NT2/D1 (cell line): Measurements from ENCODE around the gene TAOK3.

ENCODE experiments used
- DNase-seq: peaks from one replicate; pipeline ENCODE4 v3.0.0-alpha.2; 2011; ENCODE audit warnings: low read depth, low spot score
- H3K27me3 ChIP-seq: 2 replicates; pipeline ENCODE4 v1.6.0; 2011; ENCODE audit warnings: mild to moderate bottlenecking; ENCODE audit not compliant: insufficient read length, insufficient read depth
- H3K36me3 ChIP-seq: 2 replicates; pipeline ENCODE4 v1.6.1; 2011; ENCODE audit warnings: mild to moderate bottlenecking, low read length, mixed read lengths; ENCODE audit not compliant: insufficient read depth, insufficient read length
- H3K4me1 ChIP-seq: 2 replicates; pipeline ENCODE4 v1.5.1; 2011; ENCODE audit not compliant: insufficient read depth, insufficient read length
- H3K4me3 ChIP-seq: 2 replicates; pipeline ENCODE4 v1.5.1; 2011; ENCODE audit warnings: low read depth; ENCODE audit not compliant: insufficient read length
- H3K9ac ChIP-seq: 2 replicates; pipeline ENCODE4 v1.6.0; 2011; ENCODE audit warnings: low read depth; ENCODE audit not compliant: insufficient read length
- H3K9me3 ChIP-seq: 2 replicates; pipeline ENCODE4 v1.5.1; 2011; ENCODE audit warnings: mild to moderate bottlenecking, low read length; ENCODE audit not compliant: insufficient read depth
- SUZ12 ChIP-seq: IDR thresholded peaks from 2 replicates; pipeline ENCODE4 v1.6.1; 2011; ENCODE audit not compliant: insufficient read length, insufficient read depth; ENCODE audit errors: extremely low read depth
- YY1 ChIP-seq: IDR thresholded peaks from 2 replicates; pipeline ENCODE4 v1.6.1; 2011; ENCODE audit not compliant: insufficient read length, insufficient read depth
- ZNF274 ChIP-seq: IDR thresholded peaks from 2 replicates; pipeline ENCODE4 v1.6.1; 2011; ENCODE audit warnings: mild to moderate bottlenecking, low read depth, low read length

The TAOK3 gene

DNA sequence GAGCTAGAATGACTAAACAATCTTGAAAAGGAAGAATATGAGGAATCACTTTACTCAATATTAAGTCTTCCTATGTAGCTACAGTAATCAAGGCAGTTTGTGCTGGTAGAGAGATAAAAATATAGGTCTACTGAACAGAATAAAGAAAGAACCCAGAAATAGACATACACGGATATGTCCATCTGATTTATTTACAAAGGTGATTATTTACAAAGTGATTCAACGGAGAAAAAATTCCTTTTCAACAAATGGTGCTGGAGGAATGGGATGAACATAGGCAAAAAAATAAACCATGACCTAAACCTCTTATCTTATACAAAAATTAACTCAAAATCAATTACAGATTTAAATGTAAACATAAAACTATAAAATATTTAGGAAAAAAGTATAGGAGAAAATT is 36.6 kb downstream of the TAOK3 start:
- Histone ChIP-seq H3K9me3 (no peaks in the 10 kb centered on the region), H3K4me1 (peaks cover 2% of the 10 kb centered on the region), H3K9ac (no peak overlapping the region), H3K36me3 (no peaks in the 10 kb centered on the region), H3K27me3 (no peaks in the 10 kb centered on the region), H3K4me3 (no peak overlapping the region)
- TF ChIP-seq ZNF274 (no peak), SUZ12 (no peak), YY1 (no peak)
- DNase-seq, result no peak

DNA sequence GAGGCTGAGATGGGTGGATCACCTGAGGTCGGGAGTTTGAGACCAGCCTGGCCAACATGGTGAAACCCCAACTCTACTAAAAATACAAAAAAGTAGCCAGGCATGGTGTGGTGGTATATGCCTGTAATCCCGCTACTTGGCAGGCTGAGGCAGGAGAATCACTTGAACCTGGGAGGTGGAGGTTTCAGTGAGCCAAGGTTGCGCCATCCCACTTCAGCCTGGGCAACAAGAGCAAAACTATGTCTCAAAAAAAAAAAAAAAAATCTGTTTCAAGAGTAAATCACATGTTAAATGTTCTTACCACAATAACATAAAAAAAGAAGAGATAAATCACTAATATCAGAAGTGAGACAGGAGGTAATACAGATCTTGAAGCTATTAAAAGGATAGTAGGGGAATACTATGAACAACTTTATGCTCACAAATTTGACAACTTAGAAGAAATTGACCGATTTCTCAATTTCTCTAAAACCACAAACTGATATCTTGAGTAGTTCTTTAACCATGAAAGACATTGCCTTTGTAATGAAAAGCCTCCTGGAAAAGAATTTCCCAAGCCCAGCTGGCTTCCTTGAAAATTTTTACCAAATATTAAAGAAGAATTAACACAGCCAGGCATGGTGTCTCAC is 37.7 kb downstream of the TAOK3 start:
- H3K4me1 ChIP-seq, result peaks cover 2% of the 10 kb centered on the region
- H3K36me3 ChIP-seq, result no peaks in the 10 kb centered on the region
- no peak for TF ChIP-seq YY1
- TF ChIP-seq SUZ12, result no peak
- TF ChIP-seq ZNF274, result no peak
- no peak overlapping the region for H3K9ac ChIP-seq
- H3K4me3 ChIP-seq, result no peak overlapping the region
- no peaks in the 10 kb centered on the region for H3K9me3 ChIP-seq
- no peaks in the 10 kb centered on the region for H3K27me3 ChIP-seq
- DNase-seq, result no peak

DNA sequence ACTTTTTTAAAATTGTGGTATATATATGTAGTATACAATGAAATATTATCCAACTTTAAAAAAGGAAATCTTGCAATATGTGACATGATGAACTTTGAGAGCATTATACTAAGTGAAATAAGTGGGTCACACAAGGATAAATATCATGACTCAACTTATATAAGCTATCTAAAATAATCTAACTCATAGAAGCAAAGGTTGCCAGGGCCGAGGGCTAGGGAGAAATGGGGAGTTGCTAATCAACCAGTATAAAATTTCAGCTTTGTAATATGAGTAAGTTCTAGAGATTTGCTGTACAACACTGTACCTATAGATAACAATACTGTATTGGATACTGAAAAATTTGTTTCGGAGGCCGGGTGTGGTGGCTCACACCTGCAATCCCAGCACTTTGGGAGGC is 38.5 kb downstream of the TAOK3 start:
- DNase-seq, result no peak
- no peaks in the 10 kb centered on the region for H3K27me3 ChIP-seq
- TF ChIP-seq SUZ12 (no peak), YY1 (no peak), ZNF274 (no peak)
- no peaks in the 10 kb centered on the region for H3K9me3 ChIP-seq
- no peaks in the 10 kb centered on the region for H3K36me3 ChIP-seq
- no peak overlapping the region for H3K9ac ChIP-seq
- no peak overlapping the region for H3K4me3 ChIP-seq
- H3K4me1 ChIP-seq, result peaks cover 2% of the 10 kb centered on the region

DNA sequence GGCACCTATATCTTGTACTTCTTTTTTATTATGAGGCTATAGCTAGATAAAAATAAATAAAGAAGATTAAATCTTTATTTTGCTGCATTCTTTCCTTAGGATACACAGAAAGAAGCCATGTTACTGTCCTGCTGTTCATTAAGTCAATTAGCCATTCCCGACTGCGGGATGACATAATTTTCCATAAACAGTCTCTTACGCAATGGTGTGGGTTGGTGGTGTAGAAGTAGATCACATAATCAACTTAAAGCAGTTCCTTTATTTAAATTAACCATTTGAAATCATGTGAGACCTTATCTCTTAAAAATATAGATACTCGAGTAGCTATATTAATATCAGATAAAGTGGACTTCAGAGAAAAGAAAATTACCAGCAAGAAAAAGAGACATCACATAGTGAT is 40.2 kb downstream of the TAOK3 start:
- no peak for DNase-seq
- Histone ChIP-seq H3K9me3 (no peaks in the 10 kb centered on the region), H3K27me3 (no peaks in the 10 kb centered on the region), H3K4me3 (no peak overlapping the region), H3K36me3 (no peaks in the 10 kb centered on the region), H3K4me1 (no peaks in the 10 kb centered on the region), H3K9ac (no peak overlapping the region)
- TF ChIP-seq YY1 (no peak), SUZ12 (no peak), ZNF274 (no peak)

DNA sequence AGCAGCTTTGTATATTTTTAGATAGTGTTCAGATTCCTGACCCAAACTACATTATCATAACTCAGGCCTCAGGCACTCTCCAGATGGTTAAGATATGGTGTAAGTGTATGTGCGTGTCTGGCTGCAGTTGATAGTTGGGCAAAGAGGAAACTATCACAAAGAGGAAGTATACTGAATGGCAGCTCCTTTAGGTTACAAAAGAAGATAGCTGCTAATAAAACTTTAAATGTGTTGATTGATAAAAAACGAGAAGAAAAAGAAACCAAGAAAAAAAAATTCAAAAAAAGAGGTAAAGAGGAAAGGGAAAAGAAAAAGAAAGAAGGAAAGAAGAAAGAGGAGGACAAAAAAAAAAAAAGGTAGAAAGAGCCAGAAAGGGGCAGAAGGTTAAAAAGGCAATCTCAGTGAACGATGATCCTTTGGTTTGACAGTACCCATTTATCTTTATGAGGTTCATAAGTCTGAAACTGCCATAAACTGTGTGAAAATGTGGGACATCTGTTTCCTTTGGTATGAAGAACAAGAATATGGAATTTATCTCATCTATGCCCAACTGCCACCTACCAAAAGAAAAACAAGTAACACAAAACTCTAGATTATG is 42.2 kb downstream of the TAOK3 start:
- no peaks in the 10 kb centered on the region for H3K9me3 ChIP-seq
- H3K9ac ChIP-seq, result no peak overlapping the region
- H3K27me3 ChIP-seq, result no peaks in the 10 kb centered on the region
- no peaks in the 10 kb centered on the region for H3K36me3 ChIP-seq
- no peak for DNase-seq
- no peak overlapping the region for H3K4me3 ChIP-seq
- H3K4me1 ChIP-seq, result no peaks in the 10 kb centered on the region
- TF ChIP-seq SUZ12 (no peak), ZNF274 (no peak), YY1 (no peak)

DNA sequence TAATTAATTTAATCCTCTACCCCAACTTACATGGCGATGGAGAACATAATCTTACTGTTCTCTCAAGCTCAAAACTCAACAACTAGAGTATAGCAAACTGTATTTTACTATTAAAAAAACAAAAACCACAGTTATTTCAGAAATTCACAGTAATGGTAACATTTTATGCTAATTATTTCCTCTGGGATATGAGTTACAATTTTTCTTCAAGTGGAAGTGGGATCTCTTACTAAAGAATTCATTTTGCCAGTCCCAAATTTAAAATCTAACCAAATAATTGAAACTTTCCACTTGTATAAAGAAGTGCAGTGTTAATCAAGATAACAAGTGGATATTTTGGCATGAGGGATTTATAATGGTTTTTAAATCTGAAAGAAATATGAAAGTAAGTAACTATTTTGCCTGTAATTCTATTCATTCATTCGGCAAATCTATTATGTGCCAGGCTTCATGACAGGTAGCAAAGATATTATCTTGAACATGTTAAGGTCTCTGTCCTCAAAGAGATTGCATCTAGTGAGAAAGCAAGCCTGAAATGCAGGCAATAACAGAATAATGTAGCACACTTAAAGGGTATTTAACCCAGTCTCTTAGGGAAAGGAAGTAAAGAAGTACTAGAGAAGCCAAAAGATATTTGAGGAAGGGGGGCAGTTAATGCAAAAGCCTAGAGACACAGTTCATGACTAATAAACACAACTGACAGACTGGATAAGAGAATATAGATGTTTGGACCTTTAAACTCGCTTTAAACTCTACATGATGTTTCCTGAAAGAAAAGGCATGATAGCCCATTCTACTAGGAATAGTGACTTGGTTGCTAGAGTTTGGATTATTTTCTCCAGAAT is 44.0 kb downstream of the TAOK3 start:
- Histone ChIP-seq H3K27me3 (no peaks in the 10 kb centered on the region), H3K9me3 (no peaks in the 10 kb centered on the region), H3K36me3 (no peaks in the 10 kb centered on the region), H3K4me3 (no peak overlapping the region), H3K9ac (no peak overlapping the region), H3K4me1 (no peaks in the 10 kb centered on the region)
- TF ChIP-seq YY1, result no peak
- no peak for TF ChIP-seq ZNF274
- no peak for TF ChIP-seq SUZ12
- DNase-seq, result no peak

DNA sequence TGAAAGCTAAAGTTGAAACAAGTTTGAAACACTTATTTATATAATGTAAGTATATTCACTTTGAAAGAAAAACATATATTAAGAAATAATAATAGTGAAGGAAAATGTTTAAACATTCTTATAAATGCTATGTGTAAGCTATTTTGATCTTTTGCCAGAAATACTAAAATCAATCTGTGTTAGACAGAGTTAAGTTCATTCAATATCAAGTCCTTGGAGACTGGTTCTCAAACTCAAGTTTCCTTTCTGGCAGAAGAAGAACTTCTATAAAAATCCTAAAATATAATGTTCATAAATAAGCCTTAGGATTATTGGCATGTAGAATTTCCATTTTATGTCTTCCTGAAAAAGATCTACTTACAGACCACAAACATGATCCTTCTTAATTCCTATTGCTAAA is 45.3 kb downstream of the TAOK3 start:
- H3K9me3 ChIP-seq, result no peaks in the 10 kb centered on the region
- no peaks in the 10 kb centered on the region for H3K4me1 ChIP-seq
- no peaks in the 10 kb centered on the region for H3K27me3 ChIP-seq
- TF ChIP-seq YY1 (no peak), SUZ12 (no peak), ZNF274 (no peak)
- H3K4me3 ChIP-seq, result no peak overlapping the region
- H3K9ac ChIP-seq, result no peak overlapping the region
- no peaks in the 10 kb centered on the region for H3K36me3 ChIP-seq
- no peak for DNase-seq

DNA sequence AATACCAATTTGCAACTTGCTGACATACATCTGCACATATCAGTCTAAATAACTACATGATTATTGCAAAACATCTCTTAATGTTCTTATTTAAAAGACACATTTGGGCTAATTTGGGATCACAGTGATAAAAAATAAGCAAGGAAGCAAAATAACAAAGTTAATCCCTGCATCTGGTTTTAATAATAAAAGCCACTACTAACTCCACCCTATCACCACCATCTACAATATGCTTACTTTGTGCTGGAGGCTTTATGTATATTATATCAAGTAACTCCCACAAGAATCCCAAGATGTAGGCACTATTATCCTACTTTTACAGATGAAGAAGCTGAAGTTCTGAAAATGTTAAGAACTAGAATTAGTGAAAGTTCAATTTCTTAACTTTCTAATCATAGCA is 45.7 kb downstream of the TAOK3 start:
- no peaks in the 10 kb centered on the region for H3K36me3 ChIP-seq
- TF ChIP-seq ZNF274 (no peak), SUZ12 (no peak), YY1 (no peak)
- H3K9ac ChIP-seq, result no peak overlapping the region
- no peaks in the 10 kb centered on the region for H3K9me3 ChIP-seq
- DNase-seq, result no peak
- no peaks in the 10 kb centered on the region for H3K4me1 ChIP-seq
- no peak overlapping the region for H3K4me3 ChIP-seq
- no peaks in the 10 kb centered on the region for H3K27me3 ChIP-seq
